AG04450 (cell line): ENCODE data around the gene TMEM263. TPM values are rescaled to one million over a fixed set of nuclear protein-coding genes. Genes with fewer than 3 reads are reported as not detected.

Source experiments
- CTCF ChIA-PET: fragments of 300-600, 350-600 bp; formaldehyde crosslinking; extraction: SDS; loops from one replicate; lab custom pipeline; 2022; ENCODE audit warnings: antibody characterized with exemption, inconsistent platforms; lab: Charles Lee
- POLR2A ChIA-PET: fragments of 350-600 bp; formaldehyde crosslinking; extraction: SDS; loops from one replicate; lab custom pipeline; 2021; ENCODE audit warnings: antibody characterized with exemption, inconsistent platforms; lab: Yijun Ruan, JAX
- DNase-seq: peaks from one replicate; pipeline ENCODE4 v3.0.0-alpha.2; 2011; ENCODE audit warnings: low read depth, low spot score
- H3K27ac ChIP-seq: one replicate; pipeline ENCODE4 v1.5.1; 2012; ENCODE audit warnings: low read depth, low read length, control low read depth
- H3K27me3 ChIP-seq: one replicate; pipeline ENCODE4 v1.6.0; 2012; ENCODE audit warnings: low read length; ENCODE audit not compliant: control insufficient read depth, insufficient read depth
- H3K4me3 ChIP-seq: 2 replicates; pipeline ENCODE4 v1.5.1; 2011; ENCODE audit warnings: mild to moderate bottlenecking, low read depth, low read length, control low read depth
- H3K9me3 ChIP-seq: 2 replicates; pipeline ENCODE4 v1.5.1; 2012; ENCODE audit warnings: low read length; ENCODE audit not compliant: control insufficient read depth, insufficient read depth
- polyA plus RNA-seq: library from polyadenylated mRNA; depleted of rRNA; stranded (reverse); fragments of >200 nt; gene quantifications from 2 replicates; pipeline ENCODE4 v1.2.3, GENCODE V29; 2011; rRNA removed
- TF ChIP-seq, protein P1 (sequence below): IDR thresholded peaks from 2 replicates; pipeline ENCODE4 v1.5.1; 2011; ENCODE audit warnings: low read depth, low read length, control low read depth, inconsistent platforms

Gene TMEM263
- polyA plus RNA-seq, 1 experiment, result 118 TPM

DNA sequence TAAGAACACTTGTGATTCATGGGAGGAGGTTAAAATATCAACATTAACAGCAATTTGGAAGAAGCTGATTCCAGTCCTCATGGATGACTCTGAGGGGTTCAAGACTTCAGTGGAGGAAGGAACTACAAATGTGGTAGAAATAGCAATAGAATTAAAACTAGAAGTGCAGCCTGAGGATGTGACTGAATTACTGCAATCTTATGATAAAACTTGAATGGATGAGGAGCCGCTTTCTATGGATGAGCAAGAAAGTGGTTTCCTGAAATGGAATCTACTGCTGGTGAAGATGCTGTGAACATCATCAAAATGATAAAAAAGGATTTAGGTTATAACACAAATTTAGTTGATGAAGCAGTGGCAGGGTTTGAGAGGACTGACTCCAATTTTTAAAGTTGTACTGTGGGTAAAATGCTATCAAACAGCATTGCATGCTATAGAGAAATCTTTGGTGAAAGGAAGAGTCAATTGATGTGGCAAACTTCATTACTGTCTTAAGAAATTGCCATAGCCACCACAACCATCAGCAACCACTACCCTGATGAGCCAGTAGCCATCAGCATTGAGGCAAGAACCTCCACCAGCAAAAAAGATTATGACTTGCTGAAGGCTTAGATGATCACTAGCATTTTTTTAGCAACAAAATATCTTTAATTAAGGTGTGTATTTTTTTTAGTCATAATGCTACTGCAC is 57.2 kb downstream of the TMEM263 start:
- CTCF ChIA-PET, result interaction anchor here (1.4 kb wide), 1 partner anchor 79 kb away, joined by 6 read pairs; no protein-coding TSS in a partner anchor
- TF ChIP-seq, protein P1, sequence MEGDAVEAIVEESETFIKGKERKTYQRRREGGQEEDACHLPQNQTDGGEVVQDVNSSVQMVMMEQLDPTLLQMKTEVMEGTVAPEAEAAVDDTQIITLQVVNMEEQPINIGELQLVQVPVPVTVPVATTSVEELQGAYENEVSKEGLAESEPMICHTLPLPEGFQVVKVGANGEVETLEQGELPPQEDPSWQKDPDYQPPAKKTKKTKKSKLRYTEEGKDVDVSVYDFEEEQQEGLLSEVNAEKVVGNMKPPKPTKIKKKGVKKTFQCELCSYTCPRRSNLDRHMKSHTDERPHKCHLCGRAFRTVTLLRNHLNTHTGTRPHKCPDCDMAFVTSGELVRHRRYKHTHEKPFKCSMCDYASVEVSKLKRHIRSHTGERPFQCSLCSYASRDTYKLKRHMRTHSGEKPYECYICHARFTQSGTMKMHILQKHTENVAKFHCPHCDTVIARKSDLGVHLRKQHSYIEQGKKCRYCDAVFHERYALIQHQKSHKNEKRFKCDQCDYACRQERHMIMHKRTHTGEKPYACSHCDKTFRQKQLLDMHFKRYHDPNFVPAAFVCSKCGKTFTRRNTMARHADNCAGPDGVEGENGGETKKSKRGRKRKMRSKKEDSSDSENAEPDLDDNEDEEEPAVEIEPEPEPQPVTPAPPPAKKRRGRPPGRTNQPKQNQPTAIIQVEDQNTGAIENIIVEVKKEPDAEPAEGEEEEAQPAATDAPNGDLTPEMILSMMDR, result no peak
- Histone ChIP-seq H3K27me3 (no peaks in the 10 kb centered on the region), H3K27ac (no peak overlapping the region), H3K9me3 (no peaks in the 10 kb centered on the region), H3K4me3 (no peak overlapping the region)
- no peak for DNase-seq
- POLR2A ChIA-PET, result no interaction called here

DNA sequence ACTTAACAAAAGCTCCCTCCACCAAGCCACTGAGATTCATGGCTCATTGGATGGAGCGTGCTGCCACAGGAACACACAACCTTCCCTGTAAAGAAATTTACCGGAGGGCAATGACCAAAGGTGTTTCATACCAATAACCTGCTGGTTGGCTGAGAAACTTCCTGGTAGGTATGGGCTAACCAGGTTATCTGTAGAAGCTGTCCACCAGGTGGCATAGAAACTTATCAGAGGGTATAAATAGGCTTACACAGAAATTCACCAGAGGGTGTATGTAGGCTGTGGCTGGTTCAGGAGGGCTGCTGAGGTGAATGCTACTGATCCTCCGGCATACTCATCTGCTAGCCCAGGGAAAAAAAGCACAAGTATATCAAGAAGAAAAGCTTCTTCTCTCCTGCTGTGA is 58.3 kb downstream of the TMEM263 start:
- Histone ChIP-seq H3K9me3 (no peaks in the 10 kb centered on the region), H3K4me3 (no peak overlapping the region), H3K27me3 (no peaks in the 10 kb centered on the region), H3K27ac (no peak overlapping the region)
- ChIA-PET CTCF (interaction anchor here (1.4 kb wide), 1 partner anchor 77 kb away, joined by 6 read pairs; no protein-coding TSS in a partner anchor), POLR2A (no interaction called here)
- TF ChIP-seq, protein P1, result no peak
- DNase-seq, result no peak

DNA sequence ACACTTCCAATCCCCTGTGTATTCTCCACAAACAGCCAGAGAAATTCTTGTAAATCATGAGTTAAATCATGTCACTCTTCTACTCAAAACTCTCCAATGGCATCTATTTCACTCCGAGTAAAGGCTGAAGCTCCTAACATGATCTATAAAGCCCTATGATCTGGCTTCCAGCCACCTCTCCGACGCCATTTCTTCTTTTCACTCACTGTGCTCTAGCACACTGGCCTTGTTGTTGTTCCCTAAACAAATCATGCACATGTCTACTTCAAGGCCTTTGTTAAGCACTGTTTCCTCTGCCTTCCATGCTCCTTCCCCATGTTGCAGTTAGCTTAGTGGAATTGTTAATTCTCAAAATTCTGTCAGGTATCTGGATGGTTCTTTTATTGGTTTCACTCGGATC is 61.3 kb downstream of the TMEM263 start:
- TF ChIP-seq, protein P1, result no peak
- ChIA-PET POLR2A (no interaction called here), CTCF (no interaction called here)
- Histone ChIP-seq H3K9me3 (no peaks in the 10 kb centered on the region), H3K4me3 (no peak overlapping the region), H3K27me3 (no peaks in the 10 kb centered on the region), H3K27ac (no peak overlapping the region)
- DNase-seq, result no peak

DNA sequence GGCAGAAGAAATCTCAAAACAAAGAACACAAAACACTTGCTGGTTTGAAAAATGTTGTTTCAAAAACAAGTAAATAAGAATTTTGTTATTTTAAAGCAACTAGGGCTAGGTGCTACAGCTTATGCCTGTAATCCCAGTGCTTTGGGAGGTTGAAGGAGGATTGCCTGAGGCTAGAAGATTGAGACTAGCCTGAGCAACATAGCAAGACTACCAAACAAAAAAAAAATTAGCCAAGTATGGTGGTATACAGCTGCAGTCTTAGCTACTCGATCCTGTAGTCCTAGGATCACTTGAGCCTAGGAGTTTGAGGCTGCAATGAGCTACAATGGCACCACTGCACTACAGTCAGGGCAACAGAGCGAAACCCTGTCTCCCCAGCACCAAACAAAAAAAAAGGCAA is 63.8 kb downstream of the TMEM263 start:
- no peaks in the 10 kb centered on the region for H3K9me3 ChIP-seq
- no peak overlapping the region for H3K4me3 ChIP-seq
- POLR2A ChIA-PET, result no interaction called here
- CTCF ChIA-PET, result no interaction called here
- H3K27me3 ChIP-seq, result no peaks in the 10 kb centered on the region
- no peak for DNase-seq
- H3K27ac ChIP-seq, result no peak overlapping the region
- TF ChIP-seq, protein P1, result no peak

Other genes with a start within 250 kb of the TMEM263 start
- gene RIC8B, start 181.2 kb upstream of the TMEM263 start, polyA plus RNA-seq, result 9.5 and 11.2 TPM in 2 replicates
- gene MTERF2, start 31.2 kb downstream of the TMEM263 start, polyA plus RNA-seq, result 5.0 and 7.5 TPM in 2 replicates
- 10.3 and 13.7 TPM in 2 replicates for gene CRY1, start 137.6 kb downstream of the TMEM263 start, polyA plus RNA-seq